NCI-H2081 treated with DMSO at 0.1 percent for 48 hours (cell line): ENCODE measurements around the gene PPP2CA.
"Not testable (repeated sequence)": the region's sequence is repeated elsewhere in the genome, so short reads cannot be mapped to it uniquely, and the experiment has no call there.

Source experiments
- DNase-seq: peaks from one replicate; lab custom pipeline; 2025; lab: John Stamatoyannopoulos, UW

Gene PPP2CA

DNA sequence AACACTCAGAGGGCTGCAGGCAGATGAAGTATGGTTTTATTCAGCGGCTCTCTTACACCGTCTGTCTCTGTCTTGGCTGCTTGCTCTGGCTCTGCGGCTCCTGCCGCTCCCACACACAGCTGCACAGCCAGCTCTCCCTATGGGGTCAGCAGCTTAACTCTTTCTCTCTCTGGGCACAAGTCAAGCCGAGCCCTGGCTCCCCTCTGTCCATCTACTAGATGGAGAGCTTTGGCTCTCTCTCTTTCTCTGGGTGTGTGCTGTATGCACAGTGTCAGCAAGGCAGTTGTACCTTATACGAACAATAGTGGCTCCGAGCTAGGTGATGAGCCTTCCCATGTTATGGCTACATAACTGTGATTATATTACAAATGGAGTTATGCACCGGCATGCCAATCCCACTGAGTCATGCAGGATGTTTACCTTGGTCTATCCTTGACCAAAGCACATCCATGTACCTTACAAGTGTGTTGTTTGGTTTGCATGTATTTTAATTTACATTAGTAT lies 19.3 kb upstream of the PPP2CA start:
- DNase-seq: no peak

- DNase-seq: no peak
Observed at GRCh38 chr5:134242146-134242545, 16.3 kb upstream of the PPP2CA start.

GRCh38 chr5:134240421-134240962 lies 14.6 kb upstream of the PPP2CA start:
- peak; percentile 46 for DNase-seq

GRCh38 chr5:134236820-134237219 lies 10.9 kb upstream of the PPP2CA start:
- DNase-seq: no peak

- DNase-seq: no peak
Observed at GRCh38 chr5:134236318-134236717, 10.4 kb upstream of the PPP2CA start.

DNA sequence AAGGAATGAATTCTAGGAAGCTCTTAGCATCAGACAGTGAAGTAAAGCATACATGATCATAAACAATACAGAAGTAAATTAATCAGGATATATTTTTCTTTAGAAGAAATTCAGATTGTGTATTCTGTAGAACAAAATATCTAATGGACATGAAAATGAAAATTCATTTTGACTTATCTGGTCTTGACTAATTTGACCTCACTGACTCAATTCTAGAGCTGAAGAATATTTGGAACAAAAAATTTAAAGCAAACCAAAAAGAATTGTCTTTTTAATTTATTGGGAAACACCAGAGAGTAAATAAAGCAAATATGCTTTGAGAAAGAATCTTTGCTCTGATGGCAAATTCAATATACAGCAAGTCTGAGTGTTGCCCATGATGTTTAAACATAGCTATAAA lies 2.8 kb upstream of the PPP2CA start:
- no peak for DNase-seq

- no peak for DNase-seq
Observed at GRCh38 chr5:134227776-134228175, 1.9 kb upstream of the PPP2CA start.

- no peak for DNase-seq
Observed at GRCh38 chr5:134227259-134227658, 1.4 kb upstream of the PPP2CA start.

- DNase-seq: no peak
Observed at GRCh38 chr5:134226441-134227192, 744 bp upstream of the PPP2CA start.

GRCh38 chr5:134224888-134225779 lies 739 bp downstream of the PPP2CA start:
- DNase-seq: no peak

GRCh38 chr5:134223406-134224248 lies 2.2 kb downstream of the PPP2CA start:
- DNase-seq: no peak

DNA sequence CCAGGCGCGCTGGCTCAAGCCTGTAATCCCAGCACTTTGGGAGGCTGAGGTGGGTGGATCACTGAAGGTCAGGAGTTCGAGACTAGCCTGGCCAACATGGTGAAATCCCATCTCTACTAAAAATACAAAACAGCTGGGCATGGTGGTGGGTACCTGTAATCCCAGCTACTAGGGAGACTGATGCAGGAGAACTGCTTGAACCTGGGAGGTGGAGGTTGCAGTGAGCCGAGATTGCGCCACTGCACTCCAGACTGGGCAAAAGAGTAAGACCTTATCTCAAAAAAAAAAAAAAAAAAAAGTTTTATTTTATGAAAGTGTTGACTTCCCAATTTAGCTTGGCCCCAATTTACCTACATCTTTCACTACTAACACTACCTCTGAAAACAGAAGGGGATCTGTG lies 4.2 kb downstream of the PPP2CA start:
- DNase-seq: not testable (repeated sequence)

GRCh38 chr5:134215757-134216156 lies 10.1 kb downstream of the PPP2CA start:
- DNase-seq: no peak

DNA sequence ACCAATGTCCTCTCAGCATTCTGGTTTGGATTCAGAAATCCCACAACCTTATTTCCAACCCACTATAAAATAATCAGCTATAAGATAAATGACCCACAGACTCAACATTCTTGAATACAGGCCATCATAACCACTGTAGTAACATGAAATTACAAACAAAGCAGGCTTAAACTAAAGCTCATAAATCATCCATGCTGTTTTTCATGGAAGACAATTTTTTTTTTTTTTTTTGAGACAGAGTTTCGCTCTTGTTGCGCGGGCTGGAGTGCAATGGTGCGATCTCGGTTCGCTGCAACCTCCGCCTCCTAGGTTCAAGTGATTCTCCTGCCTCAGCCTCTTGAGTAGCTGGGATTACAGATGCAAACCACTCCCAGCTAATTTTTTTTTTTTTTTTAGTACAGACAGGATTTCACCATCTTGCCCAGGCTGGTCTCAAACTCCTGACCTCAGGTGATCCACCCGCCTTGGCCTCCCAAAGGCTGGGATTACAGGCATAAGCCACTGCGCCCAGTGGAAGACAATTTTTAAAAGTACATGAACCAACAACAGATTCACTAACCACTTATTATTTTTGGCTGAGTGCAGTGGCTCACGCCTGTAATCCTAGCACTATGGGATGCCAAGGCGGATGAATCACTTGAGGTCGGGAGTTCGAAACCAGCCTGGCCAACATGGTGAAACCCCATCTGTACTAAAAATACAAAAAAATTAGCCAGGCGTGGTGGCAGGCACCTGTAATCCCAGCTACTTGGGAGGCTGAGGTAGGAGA lies 14.4 kb downstream of the PPP2CA start:
- not testable (repeated sequence) for DNase-seq

DNA sequence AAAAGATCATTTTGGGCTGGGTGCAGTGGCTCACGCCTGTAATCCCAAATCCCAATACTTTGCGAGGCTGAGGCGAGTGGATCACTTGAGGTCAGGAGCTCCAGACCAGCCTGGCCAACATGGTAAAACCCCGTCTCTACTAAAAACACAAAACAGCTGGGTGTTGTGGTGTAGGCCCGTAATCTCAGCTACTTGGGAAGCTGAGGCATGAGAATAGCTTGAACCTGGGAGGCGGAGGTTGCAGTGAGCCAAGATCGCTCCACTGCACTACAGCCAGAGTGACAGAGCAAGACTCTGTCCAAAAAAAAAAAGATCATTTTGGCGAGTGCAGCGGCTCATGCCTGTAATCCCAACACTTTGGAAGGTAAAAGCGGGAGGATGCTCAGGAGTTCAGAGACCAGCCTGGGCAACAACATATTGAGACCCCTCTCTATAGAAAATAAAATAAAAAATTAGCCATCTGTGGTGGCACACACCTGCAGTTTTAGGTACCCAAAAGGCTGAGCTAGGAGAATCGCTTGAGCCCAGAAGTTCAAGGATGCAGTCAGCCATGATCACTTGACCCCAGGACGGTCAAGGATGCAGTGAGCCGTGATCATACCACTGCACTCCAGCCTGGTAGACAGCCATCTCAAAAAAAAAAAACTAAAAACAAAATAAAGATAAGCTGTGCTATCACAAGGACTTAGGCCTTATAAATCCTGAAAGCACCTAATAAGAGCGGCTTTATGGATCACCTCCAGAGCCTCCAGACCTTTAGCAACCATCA lies 16.2 kb downstream of the PPP2CA start:
- DNase-seq: no peak

DNA sequence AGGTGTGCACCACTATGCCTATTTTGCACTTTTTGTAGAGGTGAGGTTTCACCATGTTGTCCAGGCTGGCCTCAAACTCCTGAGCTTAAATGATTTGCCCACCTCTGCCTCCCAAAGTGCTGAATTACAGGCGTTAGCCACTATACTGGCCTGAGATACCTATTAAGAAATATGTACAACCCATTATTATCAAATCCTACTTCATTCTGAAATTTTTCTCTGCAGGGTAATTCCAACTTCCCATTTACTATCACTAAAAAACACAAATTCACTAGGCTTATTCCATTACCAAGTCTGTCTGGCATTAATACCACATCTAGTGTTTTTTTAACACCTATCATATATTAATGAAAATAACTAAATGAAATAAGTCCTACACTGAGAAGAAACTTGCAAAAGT lies 18.2 kb downstream of the PPP2CA start:
- DNase-seq: no peak

- no peak for DNase-seq
Observed at GRCh38 chr5:134206627-134207160, 19.2 kb downstream of the PPP2CA start.

DNA sequence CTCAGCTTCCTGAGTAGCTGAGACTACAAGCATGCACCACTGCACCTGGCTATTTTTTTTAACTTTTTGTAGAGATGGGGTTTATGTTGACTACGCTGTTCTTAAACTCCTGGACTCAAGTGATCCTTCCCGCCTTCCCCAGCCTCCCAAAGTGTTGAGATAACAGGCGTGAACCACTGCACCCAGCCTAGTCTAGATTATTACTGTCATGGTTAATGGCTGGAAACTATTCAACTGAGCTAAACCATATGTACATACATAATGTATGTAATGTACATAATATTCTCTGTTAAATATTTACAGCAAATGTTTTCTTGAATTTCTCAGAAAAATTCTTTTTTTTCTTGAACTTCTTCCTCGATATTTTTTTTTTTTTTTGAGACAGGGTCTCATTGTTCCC lies 21.3 kb downstream of the PPP2CA start:
- DNase-seq: no peak

DNA sequence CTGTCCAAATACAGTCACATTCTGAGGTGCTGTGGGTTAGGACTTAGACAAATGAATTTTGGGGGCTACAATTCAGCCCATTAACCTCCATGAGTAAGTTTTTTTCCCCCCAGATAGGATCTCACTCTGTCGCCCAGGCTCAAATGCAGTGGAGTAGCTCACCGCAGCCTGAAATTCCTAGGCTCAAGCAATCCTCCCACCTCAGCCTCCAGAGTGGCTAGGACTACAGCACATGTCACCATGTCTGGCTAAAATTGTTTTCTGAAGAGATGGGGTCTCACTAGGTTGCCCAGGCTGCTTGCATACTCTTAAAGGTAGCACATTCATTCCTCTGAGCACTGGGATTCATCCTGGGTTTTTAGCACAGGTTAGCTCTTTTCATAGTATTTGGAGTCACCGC lies 22.2 kb downstream of the PPP2CA start:
- DNase-seq: no peak

GRCh38 chr5:134195666-134196065 lies 30.2 kb downstream of the PPP2CA start:
- no peak for DNase-seq
